WTC11 (cell line): Measurements from ENCODE around the gene KRR1. TPM values are rescaled to one million over a fixed set of nuclear protein-coding genes. Genes with fewer than 3 reads are reported as not detected.
"Not testable (repeated sequence)": the region's sequence is repeated elsewhere in the genome, so short reads cannot be mapped to it uniquely, and the experiment has no call there.

Experiments
- ATAC-seq: fragments of 200-7000 bp; cut with Tn5 transposase; 2 replicates; pipeline ENCODE4 v1.10.0; 2021; ENCODE audit warnings: mild to moderate bottlenecking, moderate library complexity
- CTCF ChIA-PET: fragments of 300-600 bp; sonication (Branson Sonifier 250); formaldehyde crosslinking; loops from one replicate; lab custom pipeline; 2021; ENCODE audit warnings: antibody characterized with exemption; lab: Charles Lee
- POLR2A ChIA-PET: fragments of 350-600 bp; sonication (Branson Sonifier 250); formaldehyde crosslinking; loops from one replicate; lab custom pipeline; 2021; ENCODE audit warnings: antibody characterized with exemption; lab: Charles Lee
- DNase-seq: peaks from one replicate; pipeline ENCODE4 v3.0.0; 2021; ENCODE audit warnings: low spot score
- H3K27ac Mint-ChIP-seq: 2 replicates; pipeline ENCODE4 v1.8.0; 2021; ENCODE audit warnings: mixed read lengths
- H3K27me3 Mint-ChIP-seq: 2 replicates; pipeline ENCODE4 v1.8.0; 2021; ENCODE audit warnings: low read depth, mild to moderate bottlenecking, moderate library complexity, mixed read lengths
- H3K36me3 Mint-ChIP-seq: 2 replicates; pipeline ENCODE4 v1.8.0; 2021; ENCODE audit warnings: mixed read lengths
- H3K4me1 Mint-ChIP-seq: 2 replicates; pipeline ENCODE4 v1.8.0; 2022; ENCODE audit warnings: mixed read lengths
- H3K4me3 Mint-ChIP-seq: 2 replicates; pipeline ENCODE4 v1.8.0; 2021; ENCODE audit warnings: mild to moderate bottlenecking, moderate library complexity, mixed read lengths
- H3K9me3 Mint-ChIP-seq: 2 replicates; pipeline ENCODE4 v1.8.0; 2021; ENCODE audit warnings: mixed read lengths
- ATF1 ChIP-seq: sonication (generic); formaldehyde crosslinking; IDR thresholded peaks from 2 replicates; pipeline ENCODE4 v1.8.1; 2023; ENCODE audit warnings: mild to moderate bottlenecking, moderate library complexity, missing genetic modification reagents
- FOXP1 ChIP-seq: sonication (generic); formaldehyde crosslinking; IDR thresholded peaks from 2 replicates; pipeline ENCODE4 v1.8.0; 2022; ENCODE audit warnings: missing genetic modification reagents, mild to moderate bottlenecking, moderate library complexity, borderline replicate concordance
- HMGA2 ChIP-seq: fragments of 250-450 bp; sonication (Bioruptor Pico); IDR thresholded peaks from 2 replicates; pipeline ENCODE4 v1.4.0; 2021; ENCODE audit warnings: mild to moderate bottlenecking, moderate library complexity
- JAZF1 ChIP-seq: fragments of 250-450 bp; sonication (Bioruptor Pico); IDR thresholded peaks from 2 replicates; pipeline ENCODE4 v1.9.0; 2021; ENCODE audit warnings: moderate library complexity, mild to moderate bottlenecking, inconsistent platforms
- OVOL2 ChIP-seq: fragments of 250-450 bp; sonication (Bioruptor Pico); IDR thresholded peaks from 2 replicates; pipeline ENCODE4 v1.9.0; 2021; ENCODE audit warnings: mild to moderate bottlenecking, borderline replicate concordance
- SOX15 ChIP-seq: fragments of 250-450 bp; sonication (Bioruptor Pico); IDR thresholded peaks from 2 replicates; pipeline ENCODE4 v1.9.0; 2021; ENCODE audit warnings: mild to moderate bottlenecking
- ZBTB21 ChIP-seq: sonication (generic); formaldehyde crosslinking; IDR thresholded peaks from 2 replicates; pipeline ENCODE4 v1.8.1; 2023; ENCODE audit warnings: mild to moderate bottlenecking, missing genetic modification reagents, borderline replicate concordance
- ZNF138 ChIP-seq: sonication (generic); formaldehyde crosslinking; conservative IDR thresholded peaks from 2 replicates; pipeline ENCODE4 v1.8.1; 2022; ENCODE audit warnings: mild to moderate bottlenecking, moderate library complexity, missing genetic modification reagents
- ZNF671 ChIP-seq: fragments of 250-450 bp; sonication (Bioruptor Pico); IDR thresholded peaks from 2 replicates; pipeline ENCODE4 v1.8.0; 2021; ENCODE audit warnings: mild to moderate bottlenecking
- total RNA-seq: library from RNA; stranded (reverse); gene quantifications from 3 replicates; pipeline ENCODE4 v1.2.3, GENCODE V29; 2021
- TF ChIP-seq, protein P1 (sequence below): sonication (generic); formaldehyde crosslinking; conservative IDR thresholded peaks from 2 replicates; pipeline ENCODE4 v1.8.1; 2023; ENCODE audit warnings: mild to moderate bottlenecking, low read depth, missing genetic modification reagents, moderate library complexity
- TF ChIP-seq, protein P2 (sequence below): fragments of 200-600 bp; IDR thresholded peaks from 2 replicates; pipeline ENCODE4 v1.8.0; 2022; ENCODE audit warnings: antibody characterized with exemption
- TF ChIP-seq, protein P3 (sequence below): sonication (generic); formaldehyde crosslinking; IDR thresholded peaks from 2 replicates; pipeline ENCODE4 v1.8.1; 2023; ENCODE audit warnings: mild to moderate bottlenecking, missing genetic modification reagents, moderate library complexity
- TF ChIP-seq, protein P4 (sequence below): sonication (generic); formaldehyde crosslinking; IDR thresholded peaks from 2 replicates; pipeline ENCODE4 v1.8.0; 2022; ENCODE audit warnings: mild to moderate bottlenecking, missing genetic modification reagents
- TF ChIP-seq, protein P5 (sequence below): fragments of 250-450 bp; sonication (Bioruptor Pico); IDR thresholded peaks from 2 replicates; pipeline ENCODE4 v1.9.0; 2021; ENCODE audit warnings: moderate library complexity, mild to moderate bottlenecking, inconsistent platforms, borderline replicate concordance

The KRR1 gene
- total RNA-seq, 1 experiment from 2014 or later: 59.6 TPM

DNA sequence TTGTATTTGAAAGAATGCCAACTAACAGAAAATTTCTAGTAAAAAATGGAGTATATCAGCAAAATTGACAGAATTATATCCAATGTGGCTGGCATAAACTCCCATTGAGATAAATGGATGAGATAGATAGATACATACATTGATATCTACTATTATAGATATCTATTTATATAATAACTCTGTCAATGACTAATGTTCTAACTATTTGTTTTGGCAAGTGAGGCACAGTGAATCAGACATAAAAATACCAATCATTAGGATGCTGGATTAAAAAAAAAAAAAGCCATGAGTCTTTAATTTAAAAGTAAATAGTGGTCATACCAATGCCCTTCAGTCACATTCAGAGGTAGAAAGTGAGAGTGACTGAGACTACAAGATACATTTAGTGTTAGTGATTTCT, 64.6 kb downstream of the KRR1 start (continued):
- TF ChIP-seq, protein P1, sequence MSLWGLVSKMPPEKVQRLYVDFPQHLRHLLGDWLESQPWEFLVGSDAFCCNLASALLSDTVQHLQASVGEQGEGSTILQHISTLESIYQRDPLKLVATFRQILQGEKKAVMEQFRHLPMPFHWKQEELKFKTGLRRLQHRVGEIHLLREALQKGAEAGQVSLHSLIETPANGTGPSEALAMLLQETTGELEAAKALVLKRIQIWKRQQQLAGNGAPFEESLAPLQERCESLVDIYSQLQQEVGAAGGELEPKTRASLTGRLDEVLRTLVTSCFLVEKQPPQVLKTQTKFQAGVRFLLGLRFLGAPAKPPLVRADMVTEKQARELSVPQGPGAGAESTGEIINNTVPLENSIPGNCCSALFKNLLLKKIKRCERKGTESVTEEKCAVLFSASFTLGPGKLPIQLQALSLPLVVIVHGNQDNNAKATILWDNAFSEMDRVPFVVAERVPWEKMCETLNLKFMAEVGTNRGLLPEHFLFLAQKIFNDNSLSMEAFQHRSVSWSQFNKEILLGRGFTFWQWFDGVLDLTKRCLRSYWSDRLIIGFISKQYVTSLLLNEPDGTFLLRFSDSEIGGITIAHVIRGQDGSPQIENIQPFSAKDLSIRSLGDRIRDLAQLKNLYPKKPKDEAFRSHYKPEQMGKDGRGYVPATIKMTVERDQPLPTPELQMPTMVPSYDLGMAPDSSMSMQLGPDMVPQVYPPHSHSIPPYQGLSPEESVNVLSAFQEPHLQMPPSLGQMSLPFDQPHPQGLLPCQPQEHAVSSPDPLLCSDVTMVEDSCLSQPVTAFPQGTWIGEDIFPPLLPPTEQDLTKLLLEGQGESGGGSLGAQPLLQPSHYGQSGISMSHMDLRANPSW (CRISPR knock-in tag): no peak
- TF ChIP-seq ATF1 (CRISPR knock-in tag) (no peak), FOXP1 (no peak)
- TF ChIP-seq, protein P2, sequence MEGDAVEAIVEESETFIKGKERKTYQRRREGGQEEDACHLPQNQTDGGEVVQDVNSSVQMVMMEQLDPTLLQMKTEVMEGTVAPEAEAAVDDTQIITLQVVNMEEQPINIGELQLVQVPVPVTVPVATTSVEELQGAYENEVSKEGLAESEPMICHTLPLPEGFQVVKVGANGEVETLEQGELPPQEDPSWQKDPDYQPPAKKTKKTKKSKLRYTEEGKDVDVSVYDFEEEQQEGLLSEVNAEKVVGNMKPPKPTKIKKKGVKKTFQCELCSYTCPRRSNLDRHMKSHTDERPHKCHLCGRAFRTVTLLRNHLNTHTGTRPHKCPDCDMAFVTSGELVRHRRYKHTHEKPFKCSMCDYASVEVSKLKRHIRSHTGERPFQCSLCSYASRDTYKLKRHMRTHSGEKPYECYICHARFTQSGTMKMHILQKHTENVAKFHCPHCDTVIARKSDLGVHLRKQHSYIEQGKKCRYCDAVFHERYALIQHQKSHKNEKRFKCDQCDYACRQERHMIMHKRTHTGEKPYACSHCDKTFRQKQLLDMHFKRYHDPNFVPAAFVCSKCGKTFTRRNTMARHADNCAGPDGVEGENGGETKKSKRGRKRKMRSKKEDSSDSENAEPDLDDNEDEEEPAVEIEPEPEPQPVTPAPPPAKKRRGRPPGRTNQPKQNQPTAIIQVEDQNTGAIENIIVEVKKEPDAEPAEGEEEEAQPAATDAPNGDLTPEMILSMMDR: no peak
- TF ChIP-seq, all 79 proteins: peak for 0

DNA sequence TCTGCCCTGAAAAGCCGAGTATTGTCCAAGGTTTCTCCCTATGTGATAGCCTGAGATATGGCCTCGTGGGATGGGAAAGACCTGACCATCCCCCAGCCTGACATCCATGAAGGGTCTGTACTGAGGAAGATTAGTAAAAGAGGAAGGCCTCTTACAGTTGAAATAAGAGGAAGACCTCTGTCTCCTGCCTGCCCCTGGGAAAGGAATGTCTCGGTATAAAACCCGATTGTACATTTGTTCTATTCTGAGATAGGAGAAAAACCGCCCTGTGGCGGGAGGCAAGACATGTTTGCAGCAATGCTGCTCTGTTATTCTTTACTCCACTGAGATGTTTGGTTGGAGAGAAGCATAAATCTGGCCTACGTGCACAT, 66.3 kb downstream of the KRR1 start:
- ATAC-seq, H3K4me3 Mint-ChIP-seq, POLR2A ChIA-PET, H3K27ac Mint-ChIP-seq, H3K27me3 Mint-ChIP-seq, CTCF ChIA-PET, H3K4me1 Mint-ChIP-seq, DNase-seq: not testable (repeated sequence)
- Mint-ChIP-seq H3K36me3 (peaks cover 23% of the 10 kb centered on the region), H3K9me3 (peaks cover 34% of the 10 kb centered on the region)

DNA sequence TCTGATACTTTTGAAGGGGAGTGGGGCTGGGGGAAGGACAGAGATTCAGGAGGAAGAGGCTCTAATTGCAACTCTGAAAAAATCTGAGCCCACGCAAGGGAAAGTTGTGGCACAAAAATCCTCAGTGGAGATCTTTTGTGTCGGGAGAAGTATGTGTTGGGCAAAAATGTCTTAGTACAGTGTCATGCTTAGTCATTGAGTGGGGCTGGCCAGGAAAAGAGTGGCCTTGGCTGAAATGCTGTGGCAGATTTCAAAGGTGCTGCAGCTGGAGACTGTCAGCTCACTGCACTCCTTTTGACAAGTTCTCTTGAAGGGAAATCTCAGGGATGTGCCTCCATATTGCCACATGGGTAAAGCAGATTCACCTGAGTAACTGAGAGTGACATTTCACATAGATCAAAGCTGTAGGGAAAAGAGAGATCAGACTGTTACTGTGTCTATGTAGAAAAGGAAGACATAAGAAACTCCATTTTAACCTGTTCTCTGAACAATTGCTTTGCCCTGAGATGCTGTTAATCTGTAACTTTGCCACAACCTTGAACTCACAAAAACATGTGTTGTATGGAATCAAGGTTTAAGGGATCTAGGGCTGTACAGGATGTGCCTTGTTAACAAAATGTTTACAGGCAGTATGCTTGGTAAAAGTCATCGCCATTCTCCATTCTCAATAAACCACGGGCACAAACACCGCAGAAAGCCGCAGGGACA, 66.8 kb downstream of the KRR1 start:
- no peak overlapping the region for H3K4me3 Mint-ChIP-seq

More for the DNA sequence above, 66.8 kb downstream of the KRR1 start:
- POLR2A ChIA-PET: no interaction called here
- H3K27me3 Mint-ChIP-seq: no peaks in the 10 kb centered on the region
- ATAC-seq: no peak
- peaks cover 39% of the 10 kb centered on the region for H3K9me3 Mint-ChIP-seq
- CTCF ChIA-PET: no interaction called here
- peaks cover 23% of the 10 kb centered on the region for H3K36me3 Mint-ChIP-seq
- DNase-seq: no peak
- H3K4me1 Mint-ChIP-seq: no peaks in the 10 kb centered on the region
- H3K27ac Mint-ChIP-seq: no peak overlapping the region
- TF ChIP-seq, protein P3, sequence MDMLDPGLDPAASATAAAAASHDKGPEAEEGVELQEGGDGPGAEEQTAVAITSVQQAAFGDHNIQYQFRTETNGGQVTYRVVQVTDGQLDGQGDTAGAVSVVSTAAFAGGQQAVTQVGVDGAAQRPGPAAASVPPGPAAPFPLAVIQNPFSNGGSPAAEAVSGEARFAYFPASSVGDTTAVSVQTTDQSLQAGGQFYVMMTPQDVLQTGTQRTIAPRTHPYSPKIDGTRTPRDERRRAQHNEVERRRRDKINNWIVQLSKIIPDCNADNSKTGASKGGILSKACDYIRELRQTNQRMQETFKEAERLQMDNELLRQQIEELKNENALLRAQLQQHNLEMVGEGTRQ: no peak
- no peak for TF ChIP-seq ZNF671 (CRISPR knock-in tag)
- TF ChIP-seq JAZF1: no peak
- TF ChIP-seq ZBTB21: no peak
- TF ChIP-seq, protein P4, sequence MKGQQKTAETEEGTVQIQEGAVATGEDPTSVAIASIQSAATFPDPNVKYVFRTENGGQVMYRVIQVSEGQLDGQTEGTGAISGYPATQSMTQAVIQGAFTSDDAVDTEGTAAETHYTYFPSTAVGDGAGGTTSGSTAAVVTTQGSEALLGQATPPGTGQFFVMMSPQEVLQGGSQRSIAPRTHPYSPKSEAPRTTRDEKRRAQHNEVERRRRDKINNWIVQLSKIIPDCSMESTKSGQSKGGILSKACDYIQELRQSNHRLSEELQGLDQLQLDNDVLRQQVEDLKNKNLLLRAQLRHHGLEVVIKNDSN: no peak
- TF ChIP-seq, protein P5, sequence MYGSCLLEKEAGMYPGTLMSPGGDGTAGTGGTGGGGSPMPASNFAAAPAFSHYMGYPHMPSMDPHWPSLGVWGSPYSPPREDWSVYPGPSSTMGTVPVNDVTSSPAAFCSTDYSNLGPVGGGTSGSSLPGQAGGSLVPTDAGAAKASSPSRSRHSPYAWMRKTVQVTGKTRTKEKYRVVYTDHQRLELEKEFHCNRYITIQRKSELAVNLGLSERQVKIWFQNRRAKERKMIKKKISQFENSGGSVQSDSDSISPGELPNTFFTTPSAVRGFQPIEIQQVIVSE (CRISPR knock-in tag): no peak
- no peak for TF ChIP-seq ZNF138 (CRISPR knock-in tag)
- no peak for TF ChIP-seq SOX15 (CRISPR knock-in tag)
- no peak for TF ChIP-seq HMGA2 (CRISPR knock-in tag)
- TF ChIP-seq, protein P1 (CRISPR knock-in tag): no peak
- TF ChIP-seq OVOL2 (CRISPR knock-in tag): no peak
